ENCODE data around the gene MCOLN1.
"Not testable (repeated sequence)": the region's sequence is repeated elsewhere in the genome, so short reads cannot be mapped to it uniquely, and the experiment has no call there.

Gene MCOLN1

GRCh38 chr19:7544626-7545025, 22.2 kb downstream of the MCOLN1 start:
- no peak for DNase-seq

- DNase-seq, result no peak
Measured at GRCh38 chr19:7545300-7545699, 22.9 kb downstream of the MCOLN1 start.

- DNase-seq, result no peak
Measured at GRCh38 chr19:7545904-7546303, 23.5 kb downstream of the MCOLN1 start.

GRCh38 chr19:7547159-7547558, 24.7 kb downstream of the MCOLN1 start:
- DNase-seq, result no peak

GRCh38 chr19:7549429-7550148, 27.2 kb downstream of the MCOLN1 start:
- no peak for DNase-seq

GRCh38 chr19:7550169-7550770, 27.8 kb downstream of the MCOLN1 start:
- DNase-seq, result no peak

- DNase-seq, result peak; percentile 99
Measured at GRCh38 chr19:7550987-7551761, 28.8 kb downstream of the MCOLN1 start.

GRCh38 chr19:7552781-7553180, 30.4 kb downstream of the MCOLN1 start:
- no peak for DNase-seq

- no peak for DNase-seq
Measured at GRCh38 chr19:7554565-7554964, 32.1 kb downstream of the MCOLN1 start.

- no peak for DNase-seq
Measured at GRCh38 chr19:7554990-7555864, 32.8 kb downstream of the MCOLN1 start.

GRCh38 chr19:7556696-7557315, 34.4 kb downstream of the MCOLN1 start:
- DNase-seq, result no peak

- no peak for DNase-seq
Measured at GRCh38 chr19:7558667-7559066, 36.2 kb downstream of the MCOLN1 start.

GRCh38 chr19:7559102-7559501, 36.7 kb downstream of the MCOLN1 start:
- no peak for DNase-seq

GRCh38 chr19:7560255-7560654, 37.8 kb downstream of the MCOLN1 start:
- no peak for DNase-seq

GRCh38 chr19:7561325-7561724, 38.9 kb downstream of the MCOLN1 start:
- DNase-seq, result no peak

- DNase-seq, result peak; percentile 31
Measured at GRCh38 chr19:7562646-7563393, 40.4 kb downstream of the MCOLN1 start.

GRCh38 chr19:7564866-7565265, 42.4 kb downstream of the MCOLN1 start:
- DNase-seq, result no peak

GRCh38 chr19:7565332-7565731, 42.9 kb downstream of the MCOLN1 start:
- DNase-seq, result no peak

GRCh38 chr19:7570761-7571160, 48.3 kb downstream of the MCOLN1 start:
- no peak for DNase-seq

- no peak for DNase-seq
Measured at GRCh38 chr19:7575434-7576040, 53.1 kb downstream of the MCOLN1 start.

- not testable (repeated sequence) for DNase-seq
Measured at GRCh38 chr19:7577422-7577821, 55.0 kb downstream of the MCOLN1 start.

Data from NCI-H69 (cell line).